ENCODE data around the gene PROM1.

PROM1 gene

GRCh38 chr4:16089156-16089555 is 5.3 kb upstream of the PROM1 start:
- TF ChIP-seq ZNF391 (tag by site-specific recombination; IDR thresholded peaks at IDR 0.05; ENCODE audit: borderline replicate concordance, low read depth) (no peak), GLI4 (tag by site-specific recombination; IDR thresholded peaks at IDR 0.05) (no peak), ZBTB11 (tag by site-specific recombination; conservative IDR thresholded peaks at IDR 0.05; ENCODE audit: low read depth) (no peak), ZNF530 (tag by site-specific recombination; IDR thresholded peaks at IDR 0.05; ENCODE audit: low read depth) (no peak), ZNF473 (tag by site-specific recombination; IDR thresholded peaks at IDR 0.05) (no peak), ZFP37 (tag by site-specific recombination; IDR thresholded peaks at IDR 0.05) (no peak), PATZ1 (tag by site-specific recombination; IDR thresholded peaks at IDR 0.05) (no peak), ZNF416 (tag by site-specific recombination; IDR thresholded peaks at IDR 0.05) (no peak), ZNF776 (tag by site-specific recombination; IDR thresholded peaks at IDR 0.05; ENCODE audit: borderline replicate concordance) (no peak), ZNF560 (tag by site-specific recombination; IDR thresholded peaks at IDR 0.05; ENCODE audit: borderline replicate concordance) (no peak), ZNF768 (tag by site-specific recombination; IDR thresholded peaks at IDR 0.05) (no peak), TSHZ1 (tag by site-specific recombination; IDR thresholded peaks at IDR 0.05; ENCODE audit: borderline replicate concordance) (no peak), ZBTB44 (tag by site-specific recombination; IDR thresholded peaks at IDR 0.05) (no peak)
- Histone ChIP-seq H3K27ac (ENCODE audit: extremely low read depth, low read depth, low read length) (no peak overlapping the region), H3K9me3 (ENCODE audit: control insufficient read depth, insufficient read depth, low read depth, low read length) (no peaks in the 10 kb centered on the region), H3K4me1 (ENCODE audit: control insufficient read depth, insufficient read depth, low read length) (no peaks in the 10 kb centered on the region), H3K4me3 (ENCODE audit: low read depth, low read length) (no peak overlapping the region), H3K36me3 (ENCODE audit: control insufficient read depth in 2 of 2, insufficient read depth in 1 of 2, low read length in 2 of 2) (no peaks in the 10 kb centered on the region)
- ChIA-PET CTCF (no interaction called here), POLR2A (no interaction called here)

GRCh38 chr4:16088601-16089000 is 4.8 kb upstream of the PROM1 start:
- Histone ChIP-seq H3K4me3 (ENCODE audit: low read depth, low read length) (no peak overlapping the region), H3K27ac (ENCODE audit: extremely low read depth, low read depth, low read length) (no peak overlapping the region), H3K4me1 (ENCODE audit: control insufficient read depth, insufficient read depth, low read length) (no peaks in the 10 kb centered on the region), H3K9me3 (ENCODE audit: control insufficient read depth, insufficient read depth, low read depth, low read length) (no peaks in the 10 kb centered on the region), H3K36me3 (ENCODE audit: control insufficient read depth in 2 of 2, insufficient read depth in 1 of 2, low read length in 2 of 2) (no peaks in the 10 kb centered on the region)
- CTCF ChIA-PET: interaction anchor here (0.7 kb wide), 1 partner anchor 927 kb away, joined by 5 read pairs; no protein-coding TSS in a partner anchor
- TF ChIP-seq ZNF518A (tag by site-specific recombination; conservative IDR thresholded peaks at IDR 0.05; ENCODE audit: low read depth): no peak
- POLR2A ChIA-PET: no interaction called here
